IMR-90 (cell line): ENCODE data around the gene ATP5PD.

Experiments
- BHLHE40 ChIP-seq: fragments of 150-350 bp; IDR thresholded peaks from 2 replicates; pipeline ENCODE4 v1.6.1; 2016; ENCODE audit warnings: mild to moderate bottlenecking, low read depth, low read length
- CEBPB ChIP-seq: IDR thresholded peaks from 2 replicates; pipeline ENCODE4 v1.6.1; 2012; ENCODE audit warnings: low read depth, low read length, improper control_type of control experiment
- CTCF ChIP-seq: conservative IDR thresholded peaks from 2 replicates; pipeline ENCODE4 v1.5.1; 2012; ENCODE audit warnings: mild to moderate bottlenecking, low read depth, low read length, improper control_type of control experiment
- ELK1 ChIP-seq: fragments of 150-350 bp; IDR thresholded peaks from 2 replicates; pipeline ENCODE4 v1.6.1; 2016; ENCODE audit warnings: low read depth, mild to moderate bottlenecking, low read length, moderate library complexity, borderline replicate concordance
- FOS ChIP-seq: fragments of 150-350 bp; IDR thresholded peaks from 2 replicates; pipeline ENCODE4 v1.6.1; 2016; ENCODE audit warnings: low read depth, low read length
- MAFK ChIP-seq: IDR thresholded peaks from 2 replicates; pipeline ENCODE4 v1.6.1; 2012; ENCODE audit warnings: low read depth, low read length, improper control_type of control experiment
- MAZ ChIP-seq: IDR thresholded peaks from 2 replicates; pipeline ENCODE4 v1.6.1; 2012; ENCODE audit warnings: low read depth, mild to moderate bottlenecking, low read length, improper control_type of control experiment, moderate library complexity, borderline replicate concordance
- NFE2L2 ChIP-seq: fragments of 150-350 bp; IDR thresholded peaks from 2 replicates; pipeline ENCODE4 v1.6.1; 2016; ENCODE audit warnings: low read depth, mild to moderate bottlenecking, low read length
- POLR2A ChIP-seq: IDR thresholded peaks from 2 replicates; pipeline ENCODE4 v1.6.1; 2012; ENCODE audit warnings: mild to moderate bottlenecking, low read depth, low read length
- RAD21 ChIP-seq: IDR thresholded peaks from 2 replicates; pipeline ENCODE4 v1.6.1; 2012; ENCODE audit warnings: low read length, improper control_type of control experiment
- RCOR1 ChIP-seq: IDR thresholded peaks from 2 replicates; pipeline ENCODE4 v1.6.1; 2012; ENCODE audit warnings: mild to moderate bottlenecking, low read length, improper control_type of control experiment; ENCODE audit not compliant: insufficient replicate concordance
- SMC3 ChIP-seq: fragments of 150-350 bp; IDR thresholded peaks from 2 replicates; pipeline ENCODE4 v1.6.1; 2016; ENCODE audit warnings: low read depth, mild to moderate bottlenecking, antibody characterized with exemption, low read length, moderate library complexity
- USF2 ChIP-seq: fragments of 150-350 bp; IDR thresholded peaks from 2 replicates; pipeline ENCODE4 v1.6.1; 2017; ENCODE audit warnings: mild to moderate bottlenecking, antibody characterized with exemption, low read length, low read depth

DNA sequence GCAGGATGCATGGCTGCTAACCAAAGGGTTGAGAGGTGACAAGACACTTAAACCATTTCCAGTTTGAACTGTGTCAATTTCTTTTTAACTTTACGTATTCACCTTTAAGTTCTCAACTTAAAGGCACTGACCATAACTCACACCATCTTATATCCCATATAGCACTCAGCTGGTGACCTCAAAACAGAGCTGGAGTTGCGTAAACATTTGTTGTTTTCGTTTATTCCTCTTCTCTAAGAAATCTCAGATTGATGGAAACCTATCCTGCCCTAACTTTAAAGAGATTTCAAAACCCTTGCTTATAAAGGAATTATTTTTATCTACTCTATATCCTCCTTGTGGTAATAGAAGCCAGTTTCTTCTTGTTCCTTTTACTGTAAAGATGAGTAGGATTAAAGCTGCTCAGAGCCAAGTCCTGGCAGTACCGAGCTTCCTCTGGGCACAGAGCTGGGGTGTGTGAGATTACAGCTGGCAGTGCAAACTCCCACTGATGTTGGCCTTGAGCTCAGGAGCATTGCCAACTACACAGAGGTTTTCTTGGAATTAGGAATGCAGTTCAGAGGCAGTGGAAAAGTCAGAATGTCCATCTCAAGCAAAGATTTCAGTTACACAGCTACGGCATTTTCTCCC, 1.6 kb upstream of the ATP5PD start:
- no peak for TF ChIP-seq CTCF
- no peak for TF ChIP-seq POLR2A
- no peak for TF ChIP-seq RCOR1
- TF ChIP-seq FOS = no peak
- no peak for TF ChIP-seq USF2
- TF ChIP-seq RAD21 = no peak
- TF ChIP-seq MAFK = no peak
- TF ChIP-seq CEBPB = peak; percentile 41; the same call in 1 of the 2 replicates
- no peak for TF ChIP-seq ELK1
- no peak for TF ChIP-seq NFE2L2
- no peak for TF ChIP-seq BHLHE40
- TF ChIP-seq MAZ = no peak
- TF ChIP-seq SMC3 = no peak
